Neural cell (in vitro differentiated cells): ENCODE data around the gene C20orf202. TPM values are rescaled to one million over a fixed set of nuclear protein-coding genes. Genes with fewer than 3 reads are reported as not detected.

Source experiments
- H2AFZ ChIP-seq: fragments of 200-600, 300-800 bp; sonication (generic), shearing (Covaris generic); 2 replicates; pipeline ENCODE4 v1.6.0; 2014; ENCODE audit warnings: low read depth, mild to moderate bottlenecking, antibody characterized with exemption, low read length, moderate library complexity
- H3F3A ChIP-seq: fragments of 200-600 bp; shearing (Covaris generic); 2 replicates; pipeline ENCODE4 v1.6.1; 2016; ENCODE audit warnings: mild to moderate bottlenecking, moderate library complexity, mixed read lengths, antibody characterized with exemption, low read length; ENCODE audit not compliant: insufficient read depth, poor library complexity, severe bottlenecking
- H3K27ac ChIP-seq: fragments of 200-600, 300-800 bp; sonication (generic), shearing (Covaris generic); 2 replicates; pipeline ENCODE4 v1.5.1; 2014; ENCODE audit warnings: mild to moderate bottlenecking, low read length, moderate library complexity
- H3K27me3 ChIP-seq: fragments of 300-800, 200-600 bp; sonication (generic), shearing (Covaris generic); 2 replicates; pipeline ENCODE4 v1.6.0; 2014; ENCODE audit warnings: mild to moderate bottlenecking, low read depth, low read length, moderate library complexity; ENCODE audit not compliant: insufficient read depth
- H3K36me3 ChIP-seq: fragments of 300-800, 200-600 bp; sonication (generic), shearing (Covaris generic); 2 replicates; pipeline ENCODE4 v1.5.1; 2014; ENCODE audit warnings: mild to moderate bottlenecking, antibody characterized with exemption, low read length, moderate library complexity; ENCODE audit not compliant: insufficient read depth
- H3K4me2 ChIP-seq: fragments of 300-800, 200-600 bp; sonication (generic), shearing (Covaris generic); 2 replicates; pipeline ENCODE4 v1.6.0; 2014; ENCODE audit warnings: mild to moderate bottlenecking, low read length
- H3K4me3 ChIP-seq: fragments of 300-800, 200-600 bp; sonication (generic), shearing (Covaris generic); 2 replicates; pipeline ENCODE4 v1.5.1; 2014; ENCODE audit warnings: mild to moderate bottlenecking, low read length, moderate library complexity
- H3K79me2 ChIP-seq: fragments of 200-600 bp; shearing (Covaris generic); replicated peaks from 2 replicates; pipeline ENCODE4 v1.6.0; 2014; ENCODE audit warnings: mild to moderate bottlenecking, low read length, moderate library complexity; ENCODE audit not compliant: insufficient read depth
- H3K9ac ChIP-seq: fragments of 300-800, 200-600 bp; sonication (generic), shearing (Covaris generic); 2 replicates; pipeline ENCODE4 v1.6.1; 2016; ENCODE audit warnings: mild to moderate bottlenecking, low read length, mixed read lengths
- H3K9me2 ChIP-seq: fragments of 200-600 bp; shearing (Covaris generic); 2 replicates; pipeline ENCODE4 v1.6.1; 2016; ENCODE audit warnings: mild to moderate bottlenecking, low read length, mixed read lengths; ENCODE audit not compliant: insufficient read depth
- H3K9me3 ChIP-seq: fragments of 200-600, 300-800 bp; sonication (generic), shearing (Covaris generic); 2 replicates; pipeline ENCODE4 v1.6.1; 2016; ENCODE audit warnings: mild to moderate bottlenecking, mixed run types, low read length, moderate library complexity, mixed read lengths
- H4K20me1 ChIP-seq: fragments of 200-600 bp; shearing (Covaris generic); 2 replicates; pipeline ENCODE4 v1.6.1; 2016; ENCODE audit warnings: mild to moderate bottlenecking, mixed run types; ENCODE audit not compliant: insufficient read depth
- EP300 ChIP-seq: fragments of 450-650 bp; conservative IDR thresholded peaks from 2 replicates; pipeline ENCODE4 v1.6.1; 2014; ENCODE audit warnings: antibody characterized with exemption, mild to moderate bottlenecking, moderate library complexity; ENCODE audit not compliant: poor library complexity, severe bottlenecking
- EZH2 ChIP-seq: fragments of 200-600, 300-800 bp; shearing (Covaris generic), sonication (generic); IDR thresholded peaks from 2 replicates; pipeline ENCODE4 v1.6.1; 2014; ENCODE audit warnings: antibody characterized with exemption, low read length, borderline replicate concordance, mild to moderate bottlenecking; ENCODE audit not compliant: insufficient read depth, poor library complexity, severe bottlenecking
- MXI1 ChIP-seq: fragments of 450-650 bp; conservative IDR thresholded peaks from 2 replicates; pipeline ENCODE4 v1.6.1; 2014; ENCODE audit warnings: antibody characterized with exemption, mild to moderate bottlenecking; ENCODE audit not compliant: poor library complexity, severe bottlenecking
- POLR2AphosphoS5 ChIP-seq: IDR thresholded peaks from 2 replicates; pipeline ENCODE4 v1.6.1; 2012
- RAD21 ChIP-seq: fragments of 450-650 bp; conservative IDR thresholded peaks from 2 replicates; pipeline ENCODE4 v1.6.1; 2014; ENCODE audit warnings: antibody characterized with exemption, mild to moderate bottlenecking, moderate library complexity
- SMC3 ChIP-seq: fragments of 450-650 bp; conservative IDR thresholded peaks from 2 replicates; pipeline ENCODE4 v1.6.1; 2014; ENCODE audit warnings: antibody characterized with exemption, mild to moderate bottlenecking, moderate library complexity; ENCODE audit not compliant: poor library complexity
- TAF1 ChIP-seq: IDR thresholded peaks from 2 replicates; pipeline ENCODE4 v1.6.1; 2012; ENCODE audit warnings: low read depth
- polyA plus RNA-seq: library from polyadenylated mRNA; depleted of rRNA; stranded (reverse); fragments of >200 nt; gene quantifications from 2 replicates; pipeline ENCODE4 v1.2.3, GENCODE V29; 2014
- TF ChIP-seq, protein P1 (sequence below): IDR thresholded peaks from 2 replicates; pipeline ENCODE4 v1.6.1; 2012; ENCODE audit warnings: borderline replicate concordance
- TF ChIP-seq, protein P2 (sequence below): fragments of 450-650 bp; IDR thresholded peaks from 2 replicates; pipeline ENCODE4 v1.5.1; 2014; ENCODE audit warnings: antibody characterized with exemption, mild to moderate bottlenecking, moderate library complexity; ENCODE audit not compliant: poor library complexity, severe bottlenecking

C20orf202 gene
- polyA plus RNA-seq, 1 donor from 2014 or later = 0.62 TPM

DNA sequence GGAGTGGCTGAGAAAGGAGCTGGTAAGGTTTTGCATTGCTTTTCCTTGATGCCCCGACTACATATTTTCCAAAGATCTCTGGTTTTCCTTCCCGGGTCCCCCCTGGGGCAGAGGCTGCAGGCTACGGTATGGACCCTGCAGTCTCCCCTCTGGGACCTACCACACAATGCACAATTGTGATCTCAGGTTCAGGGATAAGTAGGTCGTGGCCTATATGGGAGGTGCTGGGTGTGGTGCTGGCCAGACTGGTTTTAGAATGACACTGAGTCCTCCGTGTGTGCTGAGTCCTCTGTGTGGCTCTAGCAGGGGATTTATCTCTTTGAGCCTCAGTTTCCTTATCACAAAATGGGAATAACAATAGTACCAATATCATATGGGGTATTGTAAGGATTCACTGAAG, 376 bp downstream of the C20orf202 start:
- Histone ChIP-seq H3K36me3 (no peaks in the 10 kb centered on the region), H3K9me3 (no peaks in the 10 kb centered on the region), H3K79me2 (no peaks in the 10 kb centered on the region), H3K27ac (no peak overlapping the region), H3K27me3 (no peaks in the 10 kb centered on the region), H3K9ac (no peak overlapping the region), H3K4me3 (no peak overlapping the region), H3K4me2 (no peak overlapping the region), H3F3A (no peaks in the 10 kb centered on the region), H4K20me1 (no peaks in the 10 kb centered on the region), H2AFZ (no peak overlapping the region), H3K9me2 (no peaks in the 10 kb centered on the region)
- no peak for TF ChIP-seq EZH2
- no peak for TF ChIP-seq EP300
- TF ChIP-seq, protein P1, sequence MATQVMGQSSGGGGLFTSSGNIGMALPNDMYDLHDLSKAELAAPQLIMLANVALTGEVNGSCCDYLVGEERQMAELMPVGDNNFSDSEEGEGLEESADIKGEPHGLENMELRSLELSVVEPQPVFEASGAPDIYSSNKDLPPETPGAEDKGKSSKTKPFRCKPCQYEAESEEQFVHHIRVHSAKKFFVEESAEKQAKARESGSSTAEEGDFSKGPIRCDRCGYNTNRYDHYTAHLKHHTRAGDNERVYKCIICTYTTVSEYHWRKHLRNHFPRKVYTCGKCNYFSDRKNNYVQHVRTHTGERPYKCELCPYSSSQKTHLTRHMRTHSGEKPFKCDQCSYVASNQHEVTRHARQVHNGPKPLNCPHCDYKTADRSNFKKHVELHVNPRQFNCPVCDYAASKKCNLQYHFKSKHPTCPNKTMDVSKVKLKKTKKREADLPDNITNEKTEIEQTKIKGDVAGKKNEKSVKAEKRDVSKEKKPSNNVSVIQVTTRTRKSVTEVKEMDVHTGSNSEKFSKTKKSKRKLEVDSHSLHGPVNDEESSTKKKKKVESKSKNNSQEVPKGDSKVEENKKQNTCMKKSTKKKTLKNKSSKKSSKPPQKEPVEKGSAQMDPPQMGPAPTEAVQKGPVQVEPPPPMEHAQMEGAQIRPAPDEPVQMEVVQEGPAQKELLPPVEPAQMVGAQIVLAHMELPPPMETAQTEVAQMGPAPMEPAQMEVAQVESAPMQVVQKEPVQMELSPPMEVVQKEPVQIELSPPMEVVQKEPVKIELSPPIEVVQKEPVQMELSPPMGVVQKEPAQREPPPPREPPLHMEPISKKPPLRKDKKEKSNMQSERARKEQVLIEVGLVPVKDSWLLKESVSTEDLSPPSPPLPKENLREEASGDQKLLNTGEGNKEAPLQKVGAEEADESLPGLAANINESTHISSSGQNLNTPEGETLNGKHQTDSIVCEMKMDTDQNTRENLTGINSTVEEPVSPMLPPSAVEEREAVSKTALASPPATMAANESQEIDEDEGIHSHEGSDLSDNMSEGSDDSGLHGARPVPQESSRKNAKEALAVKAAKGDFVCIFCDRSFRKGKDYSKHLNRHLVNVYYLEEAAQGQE = no peak
- no peak for TF ChIP-seq SMC3
- no peak for TF ChIP-seq MXI1
- TF ChIP-seq, protein P2, sequence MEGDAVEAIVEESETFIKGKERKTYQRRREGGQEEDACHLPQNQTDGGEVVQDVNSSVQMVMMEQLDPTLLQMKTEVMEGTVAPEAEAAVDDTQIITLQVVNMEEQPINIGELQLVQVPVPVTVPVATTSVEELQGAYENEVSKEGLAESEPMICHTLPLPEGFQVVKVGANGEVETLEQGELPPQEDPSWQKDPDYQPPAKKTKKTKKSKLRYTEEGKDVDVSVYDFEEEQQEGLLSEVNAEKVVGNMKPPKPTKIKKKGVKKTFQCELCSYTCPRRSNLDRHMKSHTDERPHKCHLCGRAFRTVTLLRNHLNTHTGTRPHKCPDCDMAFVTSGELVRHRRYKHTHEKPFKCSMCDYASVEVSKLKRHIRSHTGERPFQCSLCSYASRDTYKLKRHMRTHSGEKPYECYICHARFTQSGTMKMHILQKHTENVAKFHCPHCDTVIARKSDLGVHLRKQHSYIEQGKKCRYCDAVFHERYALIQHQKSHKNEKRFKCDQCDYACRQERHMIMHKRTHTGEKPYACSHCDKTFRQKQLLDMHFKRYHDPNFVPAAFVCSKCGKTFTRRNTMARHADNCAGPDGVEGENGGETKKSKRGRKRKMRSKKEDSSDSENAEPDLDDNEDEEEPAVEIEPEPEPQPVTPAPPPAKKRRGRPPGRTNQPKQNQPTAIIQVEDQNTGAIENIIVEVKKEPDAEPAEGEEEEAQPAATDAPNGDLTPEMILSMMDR = no peak
- no peak for TF ChIP-seq RAD21
- no peak for TF ChIP-seq TAF1
- TF ChIP-seq POLR2AphosphoS5 = no peak

DNA sequence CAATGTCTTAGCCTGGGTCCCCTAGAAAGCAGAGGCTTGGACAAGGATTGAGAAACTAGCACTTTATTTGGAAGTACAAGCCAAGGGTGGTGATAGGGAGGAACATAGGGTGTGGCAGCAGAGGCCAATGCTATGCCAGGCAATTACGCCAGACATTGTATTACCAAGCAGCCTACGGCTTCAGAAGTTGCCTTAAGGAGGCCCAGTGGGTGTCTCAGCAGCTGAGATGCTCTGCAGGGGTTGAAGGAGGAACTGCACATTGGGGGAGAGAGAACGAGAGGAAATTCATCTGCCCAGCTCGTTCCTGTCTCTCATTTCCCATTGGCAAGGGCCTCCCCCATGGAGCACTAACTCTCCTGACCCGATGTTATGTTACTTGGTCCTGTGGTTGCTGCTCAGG, 859 bp downstream of the C20orf202 start:
- Histone ChIP-seq H2AFZ (no peak overlapping the region), H3K9ac (no peak overlapping the region), H3K9me2 (no peaks in the 10 kb centered on the region), H3K4me2 (no peak overlapping the region), H4K20me1 (no peaks in the 10 kb centered on the region), H3F3A (no peaks in the 10 kb centered on the region), H3K27ac (no peak overlapping the region), H3K36me3 (no peaks in the 10 kb centered on the region), H3K79me2 (no peaks in the 10 kb centered on the region), H3K9me3 (no peaks in the 10 kb centered on the region), H3K4me3 (no peak overlapping the region), H3K27me3 (no peaks in the 10 kb centered on the region)
- TF ChIP-seq SMC3 (no peak), EZH2 (no peak), TAF1 (no peak), EP300 (no peak), POLR2AphosphoS5 (no peak), RAD21 (no peak), MXI1 (no peak)
- TF ChIP-seq, protein P1 = no peak
- TF ChIP-seq, protein P2 = no peak
